Measurements from ENCODE around the gene SPRR1B. TPM values are rescaled to one million over a fixed set of nuclear protein-coding genes. Genes with fewer than 3 reads are reported as not detected.

Gene SPRR1B
- total and polyA plus RNA-seq, 2 donors from 2014 or later = not detected

- no peak for TF ChIP-seq CTCF (IDR thresholded peaks at IDR 0.05; ENCODE audit: borderline replicate concordance, extremely low read depth, insufficient read depth)
- intact Hi-C loops (cut with DNase I) = no loop called here
- Histone ChIP-seq H3K4me3 (ENCODE audit: low read length in 3 of 3) (no peak overlapping the region), H3K27me3 (ENCODE audit: control insufficient read depth, insufficient read depth, low read length) (no peaks in the 10 kb centered on the region), H3K27ac (ENCODE audit: low read depth in 2 of 2, low read length in 2 of 2) (no peak overlapping the region), H3K4me1 (ENCODE audit: control insufficient read depth in 2 of 3, insufficient read depth in 2 of 3, low read depth in 1 of 3, low read length in 3 of 3) (no peaks in the 10 kb centered on the region), H3K36me3 (ENCODE audit: control insufficient read depth in 2 of 3, insufficient read depth in 3 of 3, low read length in 3 of 3) (no peaks in the 10 kb centered on the region), H3K9me3 (ENCODE audit: control insufficient read depth in 2 of 3, insufficient read depth in 1 of 3, low read length in 3 of 3) (no peaks in the 10 kb centered on the region), H3K9ac (ENCODE audit: low read length in 3 of 3) (no peak overlapping the region)
- FAIRE-seq (no peak), DNase-seq (no peak)
Measured at GRCh38 chr1:153032073-153032472, 1.1 kb downstream of the SPRR1B start.

GRCh38 chr1:153032677-153033308, 1.8 kb downstream of the SPRR1B start:
- no peaks in the 10 kb centered on the region for H3K4me1 ChIP-seq (ENCODE audit: control insufficient read depth in 2 of 3, insufficient read depth in 2 of 3, low read depth in 1 of 3, low read length in 3 of 3)
- no peak for FAIRE-seq
- H3K4me3 ChIP-seq (ENCODE audit: low read length in 3 of 3) = no peak overlapping the region
- H3K27me3 ChIP-seq (ENCODE audit: control insufficient read depth, insufficient read depth, low read length) = no peaks in the 10 kb centered on the region
- intact Hi-C loops (cut with DNase I) = no loop called here
- H3K9me3 ChIP-seq (ENCODE audit: control insufficient read depth in 2 of 3, insufficient read depth in 1 of 3, low read length in 3 of 3) = no peaks in the 10 kb centered on the region
- peak in 3 of 5 donors; percentile 8 to 23 (median 22) for DNase-seq
- no peak for TF ChIP-seq CTCF (IDR thresholded peaks at IDR 0.05; ENCODE audit: borderline replicate concordance, extremely low read depth, insufficient read depth)
- H3K36me3 ChIP-seq (ENCODE audit: control insufficient read depth in 2 of 3, insufficient read depth in 3 of 3, low read length in 3 of 3) = no peaks in the 10 kb centered on the region
- no peak overlapping the region for H3K27ac ChIP-seq (ENCODE audit: low read depth in 2 of 2, low read length in 2 of 2)
- no peak overlapping the region for H3K9ac ChIP-seq (ENCODE audit: low read length in 3 of 3)

GRCh38 chr1:153035211-153035610, 4.2 kb downstream of the SPRR1B start:
- Histone ChIP-seq H3K27me3 (ENCODE audit: control insufficient read depth, insufficient read depth, low read length) (no peaks in the 10 kb centered on the region), H3K27ac (ENCODE audit: low read depth in 2 of 2, low read length in 2 of 2) (no peak overlapping the region), H3K9ac (ENCODE audit: low read length in 3 of 3) (no peak overlapping the region), H3K4me1 (ENCODE audit: control insufficient read depth in 2 of 3, insufficient read depth in 2 of 3, low read depth in 1 of 3, low read length in 3 of 3) (no peaks in the 10 kb centered on the region), H3K9me3 (ENCODE audit: control insufficient read depth in 2 of 3, insufficient read depth in 1 of 3, low read length in 3 of 3) (no peaks in the 10 kb centered on the region), H3K36me3 (ENCODE audit: control insufficient read depth in 2 of 3, insufficient read depth in 3 of 3, low read length in 3 of 3) (no peaks in the 10 kb centered on the region), H3K4me3 (ENCODE audit: low read length in 3 of 3) (no peak overlapping the region)
- FAIRE-seq (no peak), DNase-seq (no peak)
- TF ChIP-seq CTCF (IDR thresholded peaks at IDR 0.05; ENCODE audit: borderline replicate concordance, extremely low read depth, insufficient read depth) = no peak
- intact Hi-C loops (cut with DNase I) = no loop called here

All from kidney (tissue), 14 donors.